CD4-positive, alpha-beta T cell treated with Interleukin-10 for 1 hour (primary cell): ENCODE measurements around the gene CDK17.

Source experiments
- DNase-seq: peaks from one replicate; pipeline ENCODE4 v3.0.0-alpha.2; 2020

The CDK17 gene

GRCh38 chr12:96235484-96235826 is 164.8 kb downstream of the CDK17 start:
- DNase-seq: no peak

- DNase-seq: no peak
These were observed 165.4 kb downstream of the CDK17 start for GRCh38 chr12:96234591-96235483.

GRCh38 chr12:96233939-96234461 is 166.2 kb downstream of the CDK17 start:
- no peak for DNase-seq

- no peak for DNase-seq
These were observed 167.1 kb downstream of the CDK17 start for GRCh38 chr12:96233168-96233567.

- no peak for DNase-seq
These were observed 169.6 kb downstream of the CDK17 start for GRCh38 chr12:96230646-96231045.

- no peak for DNase-seq
These were observed 171.5 kb downstream of the CDK17 start for GRCh38 chr12:96228566-96229248.
